ENCODE data around the gene DGLUCY. TPM values are rescaled to one million over a fixed set of nuclear protein-coding genes. Genes with fewer than 3 reads are reported as not detected.
"Not testable (repeated sequence)": the region's sequence is repeated elsewhere in the genome, so short reads cannot be mapped to it uniquely, and the experiment has no call there.

DGLUCY gene
- polyA plus RNA-seq (2013, experiment 1 of 2), result 11.4 TPM
- 11.0 TPM for polyA plus RNA-seq (2013, experiment 2 of 2)

GRCh38 chr14:91113829-91114078 lies at the start of gene DGLUCY:
DGLUCY (plus strand) TSS chr14:91114073; CDS start chr14:91160295, 46,222 bp downstream.
- H3K9me3 ChIP-seq (ENCODE audit: control insufficient read depth, low read length), result no peaks in the 10 kb centered on the region
- peak within 1 kb of the TSS; percentile 20 for H3K4me3 ChIP-seq (ENCODE audit: extremely low read depth, insufficient read depth, low read length, poor library complexity, severe bottlenecking)
- no peaks in the 10 kb centered on the region for H3K36me3 ChIP-seq (ENCODE audit: control insufficient read depth, insufficient read depth, low read length)
- 2 to 3% methylated on average over 4 of the region's 5 CpGs for WGBS, 2 experiments (ENCODE audit: insufficient coverage in 2 of 2)
- H3K27ac ChIP-seq (ENCODE audit: low read depth, low read length, severe bottlenecking), result peak within 1 kb of the TSS; percentile 87
- H3K4me1 ChIP-seq (ENCODE audit: control insufficient read depth, insufficient read depth, low read length, poor library complexity, severe bottlenecking), result peaks cover 4% of the 10 kb centered on the region

- no peaks in the 10 kb centered on the region for H3K9me3 ChIP-seq (ENCODE audit: control insufficient read depth, low read length)
- H3K36me3 ChIP-seq (ENCODE audit: control insufficient read depth, insufficient read depth, low read length), result no peaks in the 10 kb centered on the region
- no peak overlapping the region for H3K27ac ChIP-seq (ENCODE audit: low read depth, low read length, severe bottlenecking)
- no peaks in the 10 kb centered on the region for H3K4me1 ChIP-seq (ENCODE audit: control insufficient read depth, insufficient read depth, low read length, poor library complexity, severe bottlenecking)
- H3K4me3 ChIP-seq (ENCODE audit: extremely low read depth, insufficient read depth, low read length, poor library complexity, severe bottlenecking), result no peak overlapping the region
- WGBS, 2 experiments (ENCODE audit: insufficient coverage in 2 of 2), result 100% methylated on average over 1 of the region's 3 CpGs; no CpG with 5 or more reads in 1 of the 2 experiments
These were observed 48.6 kb upstream of the DGLUCY start for GRCh38 chr14:91065266-91065665.

GRCh38 chr14:91067186-91067585 lies 46.7 kb upstream of the DGLUCY start:
- Histone ChIP-seq H3K4me1 (ENCODE audit: control insufficient read depth, insufficient read depth, low read length, poor library complexity, severe bottlenecking) (no peaks in the 10 kb centered on the region), H3K4me3 (ENCODE audit: extremely low read depth, insufficient read depth, low read length, poor library complexity, severe bottlenecking) (no peak overlapping the region), H3K27ac (ENCODE audit: low read depth, low read length, severe bottlenecking) (no peak overlapping the region), H3K9me3 (ENCODE audit: control insufficient read depth, low read length) (no peaks in the 10 kb centered on the region), H3K36me3 (ENCODE audit: control insufficient read depth, insufficient read depth, low read length) (no peaks in the 10 kb centered on the region)
- 100% methylated on average over 1 of the region's 1 CpG; no CpG with 5 or more reads in 1 of the 2 experiments for WGBS, 2 experiments (ENCODE audit: insufficient coverage in 2 of 2)

GRCh38 chr14:91068642-91069041 lies 45.2 kb upstream of the DGLUCY start:
- H3K9me3 ChIP-seq (ENCODE audit: control insufficient read depth, low read length), result no peaks in the 10 kb centered on the region
- H3K4me1 ChIP-seq (ENCODE audit: control insufficient read depth, insufficient read depth, low read length, poor library complexity, severe bottlenecking), result no peaks in the 10 kb centered on the region
- WGBS, 2 experiments (ENCODE audit: insufficient coverage in 2 of 2), result 100% methylated on average over 1 of the region's 2 CpGs
- H3K27ac ChIP-seq (ENCODE audit: low read depth, low read length, severe bottlenecking), result no peak overlapping the region
- no peaks in the 10 kb centered on the region for H3K36me3 ChIP-seq (ENCODE audit: control insufficient read depth, insufficient read depth, low read length)
- no peak overlapping the region for H3K4me3 ChIP-seq (ENCODE audit: extremely low read depth, insufficient read depth, low read length, poor library complexity, severe bottlenecking)

DNA sequence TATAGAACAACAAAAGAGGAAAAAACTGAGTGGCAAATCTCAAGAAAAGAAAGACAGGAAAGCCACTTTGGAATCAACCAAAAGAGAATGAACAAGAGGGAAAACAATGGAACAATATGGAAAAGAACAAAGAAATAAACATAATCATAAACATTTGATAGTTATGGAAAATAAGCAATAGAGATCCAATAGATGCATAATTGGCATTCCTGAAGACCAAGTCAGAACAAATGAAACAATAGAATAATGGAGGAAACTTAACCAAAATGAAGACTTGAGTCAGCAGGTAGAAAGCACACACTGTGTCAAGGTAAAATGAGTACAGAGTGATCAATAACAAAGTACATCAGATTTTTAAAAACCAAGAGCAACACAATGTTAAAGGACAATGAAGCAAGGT lies 43.3 kb upstream of the DGLUCY start:
- no peak overlapping the region for H3K27ac ChIP-seq (ENCODE audit: low read depth, low read length, severe bottlenecking)
- H3K4me1 ChIP-seq (ENCODE audit: control insufficient read depth, insufficient read depth, low read length, poor library complexity, severe bottlenecking), result no peaks in the 10 kb centered on the region
- no peak overlapping the region for H3K4me3 ChIP-seq (ENCODE audit: extremely low read depth, insufficient read depth, low read length, poor library complexity, severe bottlenecking)
- no peaks in the 10 kb centered on the region for H3K9me3 ChIP-seq (ENCODE audit: control insufficient read depth, low read length)
- no peaks in the 10 kb centered on the region for H3K36me3 ChIP-seq (ENCODE audit: control insufficient read depth, insufficient read depth, low read length)

GRCh38 chr14:91075553-91075952 lies 38.3 kb upstream of the DGLUCY start:
- 75 to 95% methylated on average over 1 to 3 of the region's 5 CpGs for WGBS, 2 experiments (ENCODE audit: insufficient coverage in 2 of 2)
- no peak overlapping the region for H3K27ac ChIP-seq (ENCODE audit: low read depth, low read length, severe bottlenecking)
- H3K36me3 ChIP-seq (ENCODE audit: control insufficient read depth, insufficient read depth, low read length), result no peaks in the 10 kb centered on the region
- no peak overlapping the region for H3K4me3 ChIP-seq (ENCODE audit: extremely low read depth, insufficient read depth, low read length, poor library complexity, severe bottlenecking)
- H3K4me1 ChIP-seq (ENCODE audit: control insufficient read depth, insufficient read depth, low read length, poor library complexity, severe bottlenecking), result no peaks in the 10 kb centered on the region
- no peaks in the 10 kb centered on the region for H3K9me3 ChIP-seq (ENCODE audit: control insufficient read depth, low read length)

GRCh38 chr14:91078095-91078737 lies 35.7 kb upstream of the DGLUCY start:
- Histone ChIP-seq H3K9me3 (ENCODE audit: control insufficient read depth, low read length) (no peaks in the 10 kb centered on the region), H3K4me1 (ENCODE audit: control insufficient read depth, insufficient read depth, low read length, poor library complexity, severe bottlenecking) (no peaks in the 10 kb centered on the region), H3K27ac (ENCODE audit: low read depth, low read length, severe bottlenecking) (no peak overlapping the region), H3K4me3 (ENCODE audit: extremely low read depth, insufficient read depth, low read length, poor library complexity, severe bottlenecking) (no peak overlapping the region), H3K36me3 (ENCODE audit: control insufficient read depth, insufficient read depth, low read length) (no peaks in the 10 kb centered on the region)
- 80 to 86% methylated on average over 2 to 7 of the region's 9 CpGs for WGBS, 2 experiments (ENCODE audit: insufficient coverage in 2 of 2)

GRCh38 chr14:91080071-91080470 lies 33.8 kb upstream of the DGLUCY start:
- H3K36me3 ChIP-seq (ENCODE audit: control insufficient read depth, insufficient read depth, low read length), result no peaks in the 10 kb centered on the region
- no peaks in the 10 kb centered on the region for H3K4me1 ChIP-seq (ENCODE audit: control insufficient read depth, insufficient read depth, low read length, poor library complexity, severe bottlenecking)
- H3K4me3 ChIP-seq (ENCODE audit: extremely low read depth, insufficient read depth, low read length, poor library complexity, severe bottlenecking), result no peak overlapping the region
- 82 to 100% methylated on average over 5 of the region's 6 CpGs for WGBS, 2 experiments (ENCODE audit: insufficient coverage in 2 of 2)
- H3K9me3 ChIP-seq (ENCODE audit: control insufficient read depth, low read length), result no peaks in the 10 kb centered on the region
- H3K27ac ChIP-seq (ENCODE audit: low read depth, low read length, severe bottlenecking), result no peak overlapping the region

DNA sequence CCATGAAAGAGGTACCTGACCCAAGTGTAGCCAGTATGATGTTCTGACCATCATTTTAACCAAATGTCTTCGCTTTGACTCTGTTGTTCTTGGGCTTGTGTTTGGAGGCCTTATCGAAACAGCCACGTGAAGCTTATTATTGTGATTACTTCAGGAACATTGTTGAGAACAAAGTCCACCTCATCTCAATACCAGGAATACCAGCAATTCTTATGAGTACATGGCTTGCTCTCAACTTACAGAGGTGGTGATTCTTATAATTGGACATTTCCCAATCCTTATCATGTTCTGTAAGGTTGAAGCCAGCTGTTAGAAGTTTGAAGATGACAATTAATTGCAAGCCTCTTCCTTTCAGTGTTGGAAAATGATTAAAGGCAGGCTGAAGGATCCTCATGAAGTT lies 31.6 kb upstream of the DGLUCY start:
- H3K27ac ChIP-seq (ENCODE audit: low read depth, low read length, severe bottlenecking), result no peak overlapping the region
- H3K4me3 ChIP-seq (ENCODE audit: extremely low read depth, insufficient read depth, low read length, poor library complexity, severe bottlenecking), result no peak overlapping the region
- no peaks in the 10 kb centered on the region for H3K4me1 ChIP-seq (ENCODE audit: control insufficient read depth, insufficient read depth, low read length, poor library complexity, severe bottlenecking)
- H3K36me3 ChIP-seq (ENCODE audit: control insufficient read depth, insufficient read depth, low read length), result no peaks in the 10 kb centered on the region
- H3K9me3 ChIP-seq (ENCODE audit: control insufficient read depth, low read length), result no peaks in the 10 kb centered on the region
- 100% methylated on average over 1 of the region's 3 CpGs for WGBS, 2 experiments (ENCODE audit: insufficient coverage in 2 of 2)

DNA sequence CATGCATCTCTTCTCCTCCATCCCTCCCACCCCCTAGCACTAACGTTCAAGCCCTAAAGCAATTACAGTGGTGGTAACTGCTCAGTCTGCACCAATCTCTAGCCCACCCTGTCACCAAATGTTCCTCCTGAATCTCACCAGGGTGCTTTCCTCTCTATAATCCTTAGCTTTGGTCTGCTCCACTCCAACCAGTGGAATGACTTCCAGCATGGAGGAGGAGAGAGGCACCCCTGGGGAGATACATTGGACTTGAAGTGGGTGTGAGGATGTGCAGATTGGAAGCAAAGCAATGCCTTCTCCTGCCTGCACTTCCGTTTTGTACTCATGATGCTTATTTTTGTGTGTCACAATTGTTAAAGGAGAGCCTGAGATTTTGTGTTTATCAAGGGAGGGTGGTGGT lies 29.4 kb upstream of the DGLUCY start:
- Histone ChIP-seq H3K36me3 (ENCODE audit: control insufficient read depth, insufficient read depth, low read length) (no peaks in the 10 kb centered on the region), H3K27ac (ENCODE audit: low read depth, low read length, severe bottlenecking) (no peak overlapping the region), H3K4me1 (ENCODE audit: control insufficient read depth, insufficient read depth, low read length, poor library complexity, severe bottlenecking) (no peaks in the 10 kb centered on the region), H3K4me3 (ENCODE audit: extremely low read depth, insufficient read depth, low read length, poor library complexity, severe bottlenecking) (no peak overlapping the region), H3K9me3 (ENCODE audit: control insufficient read depth, low read length) (no peaks in the 10 kb centered on the region)
- WGBS, 2 experiments (ENCODE audit: insufficient coverage in 2 of 2), result 59% methylated on average over 2 of the region's 2 CpGs; no CpG with 5 or more reads in 1 of the 2 experiments

DNA sequence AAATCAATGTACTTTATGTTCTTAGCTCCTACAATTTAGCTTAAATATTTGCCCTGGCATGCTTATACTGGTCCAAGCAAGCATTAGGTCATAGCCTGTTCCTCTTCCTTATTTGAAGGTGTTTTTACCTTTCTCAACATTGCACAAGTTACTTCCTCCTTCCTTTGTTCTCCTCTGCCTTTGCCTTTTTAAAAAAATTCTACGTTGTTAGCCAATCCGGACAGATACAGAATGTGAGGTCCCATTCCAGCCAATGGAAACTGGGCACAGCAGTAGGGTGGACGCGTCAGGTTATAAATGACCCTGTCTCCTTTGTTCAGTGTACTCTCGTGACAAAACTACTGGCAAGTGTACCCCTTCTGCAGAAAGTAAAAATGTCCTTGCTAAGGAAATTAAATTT lies 26.4 kb upstream of the DGLUCY start:
- not testable (repeated sequence) for H3K36me3 ChIP-seq (ENCODE audit: control insufficient read depth, insufficient read depth, low read length); H3K9me3 ChIP-seq (ENCODE audit: control insufficient read depth, low read length); H3K4me3 ChIP-seq (ENCODE audit: extremely low read depth, insufficient read depth, low read length, poor library complexity, severe bottlenecking); H3K4me1 ChIP-seq (ENCODE audit: control insufficient read depth, insufficient read depth, low read length, poor library complexity, severe bottlenecking); H3K27ac ChIP-seq (ENCODE audit: low read depth, low read length, severe bottlenecking)
- 90 to 93% methylated on average over 4 to 5 of the region's 5 CpGs for WGBS, 2 experiments (ENCODE audit: insufficient coverage in 2 of 2)

Data from mesodermal cell (in vitro differentiated cells).